ENCODE data around the gene SPATS2L.

SPATS2L gene

DNA sequence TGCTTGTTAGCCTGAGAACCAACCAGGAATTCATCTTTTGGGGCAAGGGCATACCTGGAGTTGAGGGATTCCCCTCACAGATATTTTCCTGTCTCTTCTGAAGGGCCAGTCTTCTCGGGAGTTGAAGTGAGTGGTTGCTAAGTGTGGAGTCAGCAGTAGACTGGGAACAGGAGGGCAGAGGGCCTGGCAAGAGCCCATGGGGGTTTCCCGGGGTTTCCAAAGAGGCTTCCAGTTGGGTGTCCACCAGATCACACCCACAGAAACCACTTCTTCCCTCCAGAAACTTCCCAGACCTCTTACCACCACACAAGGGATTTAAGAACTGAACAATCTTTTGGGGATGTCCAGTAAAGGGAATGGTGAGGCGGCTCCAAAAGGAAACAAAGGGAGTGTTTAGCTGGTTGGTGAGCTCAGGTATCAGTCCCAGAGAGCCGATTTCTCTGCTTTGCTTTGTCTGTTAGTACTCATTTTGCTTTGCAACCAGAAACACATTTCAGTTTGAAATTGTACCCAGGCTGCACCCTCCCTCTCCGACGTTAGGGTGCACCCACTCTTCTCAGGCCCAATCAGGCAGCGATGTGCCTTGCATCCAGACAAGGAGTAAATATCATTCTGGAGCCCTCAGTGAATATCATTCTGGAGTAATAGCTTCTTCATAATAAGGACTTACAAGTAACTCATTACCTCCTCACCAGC lies 47.5 kb upstream of the SPATS2L start:
- no peaks in the 10 kb centered on the region for H4K20me1 ChIP-seq (ENCODE audit: insufficient read depth, low read length, poor library complexity, severe bottlenecking)
- no peak overlapping the region for H3K9ac ChIP-seq (ENCODE audit: low read depth, low read length, poor library complexity, severe bottlenecking)
- no peak overlapping the region for H2AFZ ChIP-seq (ENCODE audit: low read length)
- H3K36me3 ChIP-seq (ENCODE audit: insufficient read depth, low read length), result no peaks in the 10 kb centered on the region
- no peak overlapping the region for H3K4me3 ChIP-seq (ENCODE audit: low read length, poor library complexity, severe bottlenecking)
- no peaks in the 10 kb centered on the region for H3K27me3 ChIP-seq (ENCODE audit: insufficient read depth, low read length, poor library complexity, severe bottlenecking)
- H3K9me2 ChIP-seq (replicated peaks; ENCODE audit: low read depth, low read length), result no peaks in the 10 kb centered on the region
- no peaks in the 10 kb centered on the region for H3K4me1 ChIP-seq (ENCODE audit: insufficient read depth, low read length, poor library complexity, severe bottlenecking)
- H3K79me2 ChIP-seq (ENCODE audit: insufficient read depth, low read length), result no peaks in the 10 kb centered on the region
- no peaks in the 10 kb centered on the region for H3F3A ChIP-seq (ENCODE audit: low read depth)
- no peak for TF ChIP-seq EZH2phosphoT487 (IDR thresholded peaks at IDR 0.05; ENCODE audit: borderline replicate concordance)
- TF ChIP-seq, protein P1, sequence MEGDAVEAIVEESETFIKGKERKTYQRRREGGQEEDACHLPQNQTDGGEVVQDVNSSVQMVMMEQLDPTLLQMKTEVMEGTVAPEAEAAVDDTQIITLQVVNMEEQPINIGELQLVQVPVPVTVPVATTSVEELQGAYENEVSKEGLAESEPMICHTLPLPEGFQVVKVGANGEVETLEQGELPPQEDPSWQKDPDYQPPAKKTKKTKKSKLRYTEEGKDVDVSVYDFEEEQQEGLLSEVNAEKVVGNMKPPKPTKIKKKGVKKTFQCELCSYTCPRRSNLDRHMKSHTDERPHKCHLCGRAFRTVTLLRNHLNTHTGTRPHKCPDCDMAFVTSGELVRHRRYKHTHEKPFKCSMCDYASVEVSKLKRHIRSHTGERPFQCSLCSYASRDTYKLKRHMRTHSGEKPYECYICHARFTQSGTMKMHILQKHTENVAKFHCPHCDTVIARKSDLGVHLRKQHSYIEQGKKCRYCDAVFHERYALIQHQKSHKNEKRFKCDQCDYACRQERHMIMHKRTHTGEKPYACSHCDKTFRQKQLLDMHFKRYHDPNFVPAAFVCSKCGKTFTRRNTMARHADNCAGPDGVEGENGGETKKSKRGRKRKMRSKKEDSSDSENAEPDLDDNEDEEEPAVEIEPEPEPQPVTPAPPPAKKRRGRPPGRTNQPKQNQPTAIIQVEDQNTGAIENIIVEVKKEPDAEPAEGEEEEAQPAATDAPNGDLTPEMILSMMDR (conservative IDR thresholded peaks at IDR 0.05; ENCODE audit: low read length), result no peak
- no peaks in the 10 kb centered on the region for H3K9me3 ChIP-seq (ENCODE audit: insufficient read depth, low read depth, low read length)
- H3K4me2 ChIP-seq (ENCODE audit: low read depth, low read length, poor library complexity, severe bottlenecking), result no peak overlapping the region

GRCh38 chr2:200259577-200259957 lies 46.9 kb upstream of the SPATS2L start:
- H3K9me2 ChIP-seq (replicated peaks; ENCODE audit: low read depth, low read length), result no peaks in the 10 kb centered on the region
- no peaks in the 10 kb centered on the region for H3K9me3 ChIP-seq (ENCODE audit: insufficient read depth, low read depth, low read length)
- H3K4me1 ChIP-seq (ENCODE audit: insufficient read depth, low read length, poor library complexity, severe bottlenecking), result no peaks in the 10 kb centered on the region
- no peaks in the 10 kb centered on the region for H3F3A ChIP-seq (ENCODE audit: low read depth)
- H4K20me1 ChIP-seq (ENCODE audit: insufficient read depth, low read length, poor library complexity, severe bottlenecking), result no peaks in the 10 kb centered on the region
- no peak overlapping the region for H3K9ac ChIP-seq (ENCODE audit: low read depth, low read length, poor library complexity, severe bottlenecking)
- H3K79me2 ChIP-seq (ENCODE audit: insufficient read depth, low read length), result no peaks in the 10 kb centered on the region
- no peak overlapping the region for H2AFZ ChIP-seq (ENCODE audit: low read length)
- H3K36me3 ChIP-seq (ENCODE audit: insufficient read depth, low read length), result no peaks in the 10 kb centered on the region
- TF ChIP-seq, protein P1 (conservative IDR thresholded peaks at IDR 0.05; ENCODE audit: low read length), result no peak
- no peak for TF ChIP-seq EZH2phosphoT487 (IDR thresholded peaks at IDR 0.05; ENCODE audit: borderline replicate concordance)
- no peak overlapping the region for H3K4me2 ChIP-seq (ENCODE audit: low read depth, low read length, poor library complexity, severe bottlenecking)
- no peak overlapping the region for H3K4me3 ChIP-seq (ENCODE audit: low read length, poor library complexity, severe bottlenecking)
- H3K27me3 ChIP-seq (ENCODE audit: insufficient read depth, low read length, poor library complexity, severe bottlenecking), result no peaks in the 10 kb centered on the region

GRCh38 chr2:200262047-200262446 lies 44.4 kb upstream of the SPATS2L start:
- Histone ChIP-seq H3F3A (ENCODE audit: low read depth) (no peaks in the 10 kb centered on the region), H3K36me3 (ENCODE audit: insufficient read depth, low read length) (no peaks in the 10 kb centered on the region), H3K79me2 (ENCODE audit: insufficient read depth, low read length) (no peaks in the 10 kb centered on the region), H3K9me2 (replicated peaks; ENCODE audit: low read depth, low read length) (no peaks in the 10 kb centered on the region), H3K4me2 (ENCODE audit: low read depth, low read length, poor library complexity, severe bottlenecking) (no peak overlapping the region), H3K27me3 (ENCODE audit: insufficient read depth, low read length, poor library complexity, severe bottlenecking) (no peaks in the 10 kb centered on the region), H3K4me1 (ENCODE audit: insufficient read depth, low read length, poor library complexity, severe bottlenecking) (no peaks in the 10 kb centered on the region), H3K9ac (ENCODE audit: low read depth, low read length, poor library complexity, severe bottlenecking) (no peak overlapping the region), H2AFZ (ENCODE audit: low read length) (no peak overlapping the region), H3K9me3 (ENCODE audit: insufficient read depth, low read depth, low read length) (no peaks in the 10 kb centered on the region), H3K4me3 (ENCODE audit: low read length, poor library complexity, severe bottlenecking) (no peak overlapping the region), H4K20me1 (ENCODE audit: insufficient read depth, low read length, poor library complexity, severe bottlenecking) (no peaks in the 10 kb centered on the region)
- TF ChIP-seq, protein P1 (conservative IDR thresholded peaks at IDR 0.05; ENCODE audit: low read length), result no peak
- no peak for TF ChIP-seq EZH2phosphoT487 (IDR thresholded peaks at IDR 0.05; ENCODE audit: borderline replicate concordance)

Data from Loucy (cell line).